ENCODE measurements around the gene UHMK1. TPM values are rescaled to one million over a fixed set of nuclear protein-coding genes. Genes with fewer than 3 reads are reported as not detected.

The UHMK1 gene
- polyA plus RNA-seq, 1 experiment, result 16.9 TPM

- POLR2A ChIA-PET, result no interaction called here
- no peak for DNase-seq (ENCODE audit: low read depth)
- H3K27me3 ChIP-seq (ENCODE audit: control insufficient read depth, insufficient read depth, low read length), result no peaks in the 10 kb centered on the region
- CTCF ChIA-PET, result no interaction called here
- no peaks in the 10 kb centered on the region for H3K36me3 ChIP-seq (ENCODE audit: control insufficient read depth, insufficient read depth, low read length)
- no peak for TF ChIP-seq CTCF (IDR thresholded peaks at IDR 0.05; ENCODE audit: insufficient read depth, low read depth, low read length)
- H3K4me3 ChIP-seq (ENCODE audit: low read depth, low read length), result no peak overlapping the region
Observed at GRCh38 chr1:162549001-162549400, 51.4 kb downstream of the UHMK1 start.

GRCh38 chr1:162550925-162551324, 53.3 kb downstream of the UHMK1 start:
- Histone ChIP-seq H3K36me3 (ENCODE audit: control insufficient read depth, insufficient read depth, low read length) (no peaks in the 10 kb centered on the region), H3K27me3 (ENCODE audit: control insufficient read depth, insufficient read depth, low read length) (no peaks in the 10 kb centered on the region), H3K4me3 (ENCODE audit: low read depth, low read length) (no peak overlapping the region)
- no peak for DNase-seq (ENCODE audit: low read depth)
- TF ChIP-seq CTCF (IDR thresholded peaks at IDR 0.05; ENCODE audit: insufficient read depth, low read depth, low read length), result no peak
- CTCF ChIA-PET, result no interaction called here
- POLR2A ChIA-PET, result interaction anchor here (0.7 kb wide), 1 partner anchor 412 kb away, joined by 3 read pairs; no protein-coding TSS in a partner anchor

- Histone ChIP-seq H3K4me3 (ENCODE audit: low read depth, low read length) (no peak overlapping the region), H3K27me3 (ENCODE audit: control insufficient read depth, insufficient read depth, low read length) (no peaks in the 10 kb centered on the region), H3K36me3 (ENCODE audit: control insufficient read depth, insufficient read depth, low read length) (no peaks in the 10 kb centered on the region)
- ChIA-PET POLR2A (no interaction called here), CTCF (no interaction called here)
- no peak for DNase-seq (ENCODE audit: low read depth)
- no peak for TF ChIP-seq CTCF (IDR thresholded peaks at IDR 0.05; ENCODE audit: insufficient read depth, low read depth, low read length)
Observed at GRCh38 chr1:162551969-162552683, 54.5 kb downstream of the UHMK1 start.

DNA sequence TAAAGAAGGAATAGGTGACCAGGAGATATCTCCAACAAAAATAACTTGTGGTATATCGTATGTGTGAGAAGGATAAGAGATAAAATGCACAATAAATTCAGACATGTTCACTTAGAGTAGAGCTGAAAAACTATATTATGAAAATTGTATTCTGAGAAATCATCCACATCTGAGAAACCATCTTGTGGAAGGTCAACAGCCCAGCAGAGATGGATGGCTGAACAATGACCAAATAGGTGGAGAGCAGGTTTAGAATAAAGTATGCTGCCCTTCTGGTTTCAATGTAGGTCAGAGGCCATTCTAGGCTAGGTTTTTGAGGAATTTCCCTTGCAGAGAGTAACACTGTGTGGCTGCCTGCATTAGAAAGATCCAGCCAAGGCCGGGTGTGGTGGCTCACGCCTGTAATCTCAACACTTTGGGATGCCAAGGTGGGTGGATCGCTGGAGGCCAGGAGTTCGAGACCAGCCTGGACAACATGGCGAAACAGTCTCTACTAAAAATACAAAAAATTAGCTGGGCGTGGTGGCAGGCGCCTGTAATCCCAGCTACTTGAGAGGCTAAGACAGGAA, 55.1 kb downstream of the UHMK1 start:
- no peak overlapping the region for H3K4me3 ChIP-seq (ENCODE audit: low read depth, low read length)
- no peaks in the 10 kb centered on the region for H3K27me3 ChIP-seq (ENCODE audit: control insufficient read depth, insufficient read depth, low read length)
- no peak for DNase-seq (ENCODE audit: low read depth)
- CTCF ChIA-PET, result no interaction called here
- no peak for TF ChIP-seq CTCF (IDR thresholded peaks at IDR 0.05; ENCODE audit: insufficient read depth, low read depth, low read length)
- POLR2A ChIA-PET, result no interaction called here
- H3K36me3 ChIP-seq (ENCODE audit: control insufficient read depth, insufficient read depth, low read length), result no peaks in the 10 kb centered on the region

GRCh38 chr1:162554258-162554657, 56.6 kb downstream of the UHMK1 start:
- TF ChIP-seq CTCF (IDR thresholded peaks at IDR 0.05; ENCODE audit: insufficient read depth, low read depth, low read length), result no peak
- no peaks in the 10 kb centered on the region for H3K36me3 ChIP-seq (ENCODE audit: control insufficient read depth, insufficient read depth, low read length)
- ChIA-PET CTCF (no interaction called here), POLR2A (no interaction called here)
- DNase-seq (ENCODE audit: low read depth), result peak; percentile 46
- no peaks in the 10 kb centered on the region for H3K27me3 ChIP-seq (ENCODE audit: control insufficient read depth, insufficient read depth, low read length)
- H3K4me3 ChIP-seq (ENCODE audit: low read depth, low read length), result no peak overlapping the region

Measured in BJ (cell line).